ENCODE measurements around the gene TBX18. TPM values are rescaled to one million over a fixed set of nuclear protein-coding genes. Genes with fewer than 3 reads are reported as not detected.
A peak's percentile ranks its signal among the peaks of the same experiment; 100 is the strongest.

The TBX18 gene
- total and polyA plus RNA-seq, 10 donors: under 0.01 to 0.17 (median 0.03) TPM; not detected in 5

GRCh38 chr6:84774157-84774984 is 10.0 kb upstream of the TBX18 start:
- Histone ChIP-seq H3K4me3 (peak overlapping the region; percentile 8 to 62 (median 29)), H3K27me3 (replicated peaks in 1 of 7) (peaks cover 10 to 96% (median 81%) of the 10 kb centered on the region in 7 donors), H3K27ac (no peak overlapping the region)

GRCh38 chr6:84773431-84774156 is 9.2 kb upstream of the TBX18 start:
- peaks cover 0 to 23% (median 15%) of the 10 kb centered on the region in 6 donors for H3K4me1 ChIP-seq
- 2 to 7% (median 4%) methylated on average over 47 to 69 of the region's 69 CpGs for WGBS, 5 donors
- no peak overlapping the region for H3K27ac ChIP-seq
- H3K4me3 ChIP-seq: peak overlapping the region; percentile 8 to 62 (median 29)
- H3K9me3 ChIP-seq: peaks cover 0 to 10% (median 0%) of the 10 kb centered on the region in 8 donors
- DNase-seq: peak; percentile 73
- H3K27me3 ChIP-seq (replicated peaks in 1 of 7): peaks cover 10 to 100% (median 89%) of the 10 kb centered on the region in 7 donors
- intact Hi-C loops (cut with DNase I; ENCODE audit: low total_unique reads): no loop called here
- H3K36me3 ChIP-seq: no peaks in the 10 kb centered on the region
- TF ChIP-seq POLR2A (IDR thresholded peaks at IDR 0.05) (no peak), CTCF (IDR thresholded peaks at IDR 0.05 in 8 of 11, conservative IDR thresholded peaks at IDR 0.05 in 3 of 11) (no peak), POLR2AphosphoS5 (IDR thresholded peaks at IDR 0.05) (no peak)

More at GRCh38 chr6:84774157-84774984, 10.0 kb upstream of the TBX18 start:
- 1 to 6% (median 3%) methylated on average over 40 to 79 of the region's 79 CpGs for WGBS, 5 donors
- TF ChIP-seq POLR2AphosphoS5 (IDR thresholded peaks at IDR 0.05) (no peak), CTCF (IDR thresholded peaks at IDR 0.05 in 8 of 11, conservative IDR thresholded peaks at IDR 0.05 in 3 of 11) (peak in 7 of 11 experiments; percentile 5 to 49 (median 39)), POLR2A (IDR thresholded peaks at IDR 0.05) (no peak)
- Histone ChIP-seq H3K4me1 (peaks cover 0 to 23% (median 15%) of the 10 kb centered on the region in 6 donors), H3K36me3 (no peaks in the 10 kb centered on the region), H3K9me3 (peaks cover 0 to 10% (median 0%) of the 10 kb centered on the region in 8 donors)
- peak; percentile 70 for DNase-seq
- intact Hi-C loops (cut with DNase I; ENCODE audit: low total_unique reads): no loop called here

- peaks cover 0 to 23% (median 15%) of the 10 kb centered on the region in 6 donors for H3K4me1 ChIP-seq
- no peak for DNase-seq
- WGBS, 5 donors: 5 to 16% (median 8%) methylated on average over 9 to 14 of the region's 14 CpGs
- intact Hi-C loops (cut with DNase I; ENCODE audit: low total_unique reads): no loop called here
- H3K4me3 ChIP-seq: peak overlapping the region in 3 of 8 donors; percentile 19 to 62 (median 35)
- no peak overlapping the region for H3K27ac ChIP-seq
- TF ChIP-seq POLR2AphosphoS5 (IDR thresholded peaks at IDR 0.05): no peak
- peaks cover 0 to 10% (median 0%) of the 10 kb centered on the region in 8 donors for H3K9me3 ChIP-seq
- no peaks in the 10 kb centered on the region for H3K36me3 ChIP-seq
- H3K27me3 ChIP-seq (replicated peaks in 1 of 7): peaks cover 10 to 100% (median 94%) of the 10 kb centered on the region in 7 donors
Observed at GRCh38 chr6:84773133-84773430, 8.7 kb upstream of the TBX18 start.

GRCh38 chr6:84772428-84773132 is 8.2 kb upstream of the TBX18 start:
- Histone ChIP-seq H3K4me1 (peaks cover 0 to 23% (median 15%) of the 10 kb centered on the region in 6 donors), H3K4me3 (no peak overlapping the region), H3K9me3 (peaks cover 0 to 10% (median 0%) of the 10 kb centered on the region in 8 donors), H3K36me3 (no peaks in the 10 kb centered on the region), H3K27me3 (replicated peaks in 1 of 7) (peaks cover 10 to 100% (median 98%) of the 10 kb centered on the region in 7 donors), H3K27ac (no peak overlapping the region)
- WGBS, 5 donors: 10 to 15% (median 12%) methylated on average over 35 of the region's 35 CpGs
- DNase-seq: peak; percentile 62
- intact Hi-C loops (cut with DNase I; ENCODE audit: low total_unique reads): no loop called here
- TF ChIP-seq POLR2AphosphoS5 (IDR thresholded peaks at IDR 0.05) (no peak), POLR2A (IDR thresholded peaks at IDR 0.05) (no peak), CTCF (IDR thresholded peaks at IDR 0.05 in 8 of 11, conservative IDR thresholded peaks at IDR 0.05 in 3 of 11) (no peak)
